ENCODE measurements around the gene ICE1.
"Not testable (repeated sequence)": the region's sequence is repeated elsewhere in the genome, so short reads cannot be mapped to it uniquely, and the experiment has no call there.

The ICE1 gene

GRCh38 chr5:5421961-5422818 lies at the start of gene ICE1:
ICE1 (plus strand) TSS chr5:5422677; CDS start chr5:5422916, 239 bp downstream.
- FAIRE-seq, result peak; percentile 94

DNA sequence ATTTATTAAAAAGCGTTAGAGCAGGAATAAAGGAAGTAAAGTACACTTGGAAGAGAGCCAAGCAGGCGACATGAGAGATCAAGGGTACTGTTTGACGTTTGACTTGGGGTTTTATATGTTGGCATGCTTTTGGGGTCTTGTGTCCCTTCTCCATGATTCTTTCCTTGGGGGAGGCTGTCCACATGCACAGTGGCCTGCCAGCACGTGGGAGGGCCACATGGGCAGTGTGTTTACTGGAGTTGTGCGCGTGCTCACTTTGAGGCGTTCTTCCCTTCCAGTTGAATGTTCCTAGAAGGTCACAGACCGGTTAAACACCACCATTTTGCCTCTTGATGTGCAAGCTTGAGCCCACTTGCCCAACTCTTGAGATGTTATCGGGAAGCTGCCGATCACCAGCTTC lies 49.5 kb upstream of the ICE1 start:
- FAIRE-seq, result no peak

DNA sequence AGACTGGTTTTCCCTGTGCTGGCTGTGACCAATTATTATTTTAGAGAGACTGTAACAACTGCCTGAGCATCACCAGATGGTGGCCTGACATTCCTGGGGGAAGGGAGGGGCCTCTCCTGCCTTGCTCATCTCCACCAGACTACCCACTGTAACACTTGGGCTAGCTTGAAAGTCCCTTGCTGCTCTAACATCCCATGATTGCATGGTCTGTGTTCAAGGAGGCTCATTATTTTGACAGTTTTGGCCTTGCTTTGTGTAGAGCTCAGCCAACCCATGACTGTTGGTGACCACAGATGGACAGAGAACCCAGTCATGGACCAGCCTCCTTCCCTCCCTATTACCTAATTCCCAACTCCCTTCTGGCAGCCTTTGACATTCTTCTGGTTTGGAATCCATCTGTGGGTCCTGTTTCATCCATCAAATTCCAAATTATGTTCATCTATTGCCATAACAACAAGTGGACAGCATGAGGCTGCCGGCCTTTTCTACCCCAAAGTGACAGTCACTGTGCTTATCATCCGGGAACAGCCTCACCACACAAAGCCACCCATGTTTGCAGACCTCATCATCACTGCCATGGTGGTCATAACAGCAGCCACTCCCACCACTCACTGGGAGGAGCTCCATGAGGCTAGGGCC lies 49.0 kb upstream of the ICE1 start:
- FAIRE-seq, result no peak

- FAIRE-seq, result no peak
Measured at GRCh38 chr5:5374009-5374715, 48.3 kb upstream of the ICE1 start.

- no peak for FAIRE-seq
Measured at GRCh38 chr5:5377780-5378179, 44.7 kb upstream of the ICE1 start.

DNA sequence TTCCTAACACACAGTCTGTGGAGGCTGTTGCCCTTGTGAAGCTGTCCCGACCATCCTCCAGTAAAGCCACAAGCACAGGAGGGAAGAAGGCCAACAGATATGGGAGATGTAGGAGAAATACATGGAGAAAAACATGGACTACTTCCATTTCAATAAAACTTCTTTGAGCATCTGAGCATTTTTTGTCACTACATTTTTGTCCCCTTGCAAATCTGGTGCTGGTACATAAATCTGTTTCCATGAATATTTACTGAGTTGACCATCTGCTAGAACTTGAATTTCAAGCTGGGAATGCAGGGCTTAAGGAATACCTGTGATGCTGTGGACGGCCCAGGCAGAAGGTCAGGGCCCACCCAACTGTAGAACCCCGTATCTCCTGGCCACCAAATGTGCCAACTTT lies 43.9 kb upstream of the ICE1 start:
- no peak for FAIRE-seq

- no peak for FAIRE-seq
Measured at GRCh38 chr5:5380298-5380697, 42.2 kb upstream of the ICE1 start.

GRCh38 chr5:5381310-5381913 lies 41.1 kb upstream of the ICE1 start:
- FAIRE-seq, result no peak

GRCh38 chr5:5383461-5383860 lies 39.0 kb upstream of the ICE1 start:
- FAIRE-seq, result no peak

- FAIRE-seq, result no peak
Measured at GRCh38 chr5:5384660-5385330, 37.7 kb upstream of the ICE1 start.

DNA sequence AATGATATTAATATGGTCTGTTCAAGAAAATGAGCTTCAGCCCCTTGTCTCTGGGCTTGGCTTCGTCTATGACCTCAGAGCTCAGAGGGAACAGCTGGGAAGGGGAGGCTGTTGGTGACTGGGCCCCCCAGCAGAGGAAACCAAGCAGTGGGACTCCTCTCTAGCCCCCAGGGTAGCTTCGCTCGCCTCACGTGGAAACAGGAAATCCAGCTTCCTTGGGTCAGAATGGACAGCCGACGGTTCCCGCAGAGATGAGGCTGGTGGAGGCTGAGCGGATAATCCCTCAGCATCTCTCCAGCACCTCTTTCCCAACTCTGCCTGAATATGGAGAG lies 37.2 kb upstream of the ICE1 start:
- no peak for FAIRE-seq

GRCh38 chr5:5386329-5386728 lies 36.1 kb upstream of the ICE1 start:
- no peak for FAIRE-seq

DNA sequence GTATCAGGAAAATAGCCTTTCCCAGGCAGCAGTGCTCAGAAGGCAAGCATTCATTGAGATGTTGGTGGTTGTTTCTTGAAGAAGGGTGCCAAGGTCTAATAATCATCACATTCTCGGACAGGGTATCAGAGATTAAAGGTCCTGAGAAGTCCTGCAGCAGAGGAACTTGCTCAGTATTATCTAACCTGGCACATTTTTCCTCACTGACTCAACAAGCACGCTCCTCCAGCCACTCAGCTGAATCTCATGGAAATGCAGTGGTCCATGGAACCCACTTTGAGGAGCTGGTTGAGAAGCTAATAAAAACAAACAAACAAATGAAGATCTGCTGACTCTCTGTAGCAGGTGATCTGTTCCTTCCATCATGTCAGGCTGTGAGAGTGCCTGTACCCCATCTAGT lies 35.3 kb upstream of the ICE1 start:
- FAIRE-seq, result no peak

DNA sequence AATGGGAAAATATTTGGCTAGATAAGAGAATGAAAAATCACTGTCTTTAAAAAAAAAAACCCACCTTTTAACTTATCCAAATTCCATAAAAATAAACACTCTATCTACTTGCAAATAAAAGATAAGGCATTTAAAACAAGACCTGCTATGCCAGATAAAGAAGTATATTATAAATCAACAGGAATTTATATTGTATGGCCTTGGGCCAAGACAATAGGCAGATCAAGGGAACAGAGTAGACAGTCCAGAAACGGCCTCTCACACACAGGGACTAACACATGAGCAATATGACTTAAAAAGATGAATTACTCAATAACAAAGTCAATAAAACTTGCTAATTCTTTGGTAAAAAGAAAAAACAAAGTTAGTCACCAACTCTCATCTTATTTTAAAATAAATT lies 34.7 kb upstream of the ICE1 start:
- FAIRE-seq, result no peak

- FAIRE-seq, result not testable (repeated sequence)
Measured at GRCh38 chr5:5390121-5390869, 32.2 kb upstream of the ICE1 start.

GRCh38 chr5:5392504-5392903 lies 30.0 kb upstream of the ICE1 start:
- not testable (repeated sequence) for FAIRE-seq

GRCh38 chr5:5394384-5394986 lies 28.0 kb upstream of the ICE1 start:
- not testable (repeated sequence) for FAIRE-seq

- not testable (repeated sequence) for FAIRE-seq
Measured at GRCh38 chr5:5395093-5395492, 27.4 kb upstream of the ICE1 start.

GRCh38 chr5:5398071-5398470 lies 24.4 kb upstream of the ICE1 start:
- no peak for FAIRE-seq

DNA sequence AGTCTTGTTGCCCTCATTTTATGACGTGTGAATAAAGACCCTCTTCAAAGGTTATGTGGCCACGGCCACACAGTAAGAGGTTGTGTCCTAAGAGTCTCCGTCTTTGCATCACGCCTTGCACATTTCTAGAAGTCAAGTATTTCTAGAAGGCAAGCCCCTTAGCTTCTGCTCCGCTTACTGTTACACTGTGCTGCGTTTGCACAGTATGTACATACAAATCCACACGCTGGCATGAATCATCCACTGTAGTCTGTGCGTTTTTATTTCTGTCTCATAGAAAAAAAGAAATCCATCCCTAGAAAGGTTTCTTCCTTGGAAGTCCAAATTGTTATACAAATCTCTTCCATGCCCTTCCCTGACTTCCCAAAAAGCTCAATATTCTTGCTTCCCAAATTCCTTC lies 21.4 kb upstream of the ICE1 start:
- no peak for FAIRE-seq

GRCh38 chr5:5403741-5404140 lies 18.7 kb upstream of the ICE1 start:
- FAIRE-seq, result no peak

GRCh38 chr5:5404381-5404780 lies 18.1 kb upstream of the ICE1 start:
- FAIRE-seq, result no peak
